Smooth muscle cell (in vitro differentiated cells): Measurements from ENCODE around the gene C1orf167. TPM values are rescaled to one million over a fixed set of nuclear protein-coding genes. Genes with fewer than 3 reads are reported as not detected.

Source experiments
- DNase-seq: peaks from one replicate; lab custom pipeline; 2025; ENCODE audit not compliant: unreplicated experiment; lab: John Stamatoyannopoulos, UW
- H2AFZ ChIP-seq: fragments of 200-600 bp; sonication (generic); 2 replicates; pipeline ENCODE4 v1.6.0; 2016; ENCODE audit warnings: antibody characterized with exemption, low read depth, mild to moderate bottlenecking
- H3F3A ChIP-seq: fragments of 200-600 bp; sonication (generic); 2 replicates; pipeline ENCODE4 v1.6.0; 2017; ENCODE audit warnings: antibody characterized with exemption, low read depth
- H3K27ac ChIP-seq: fragments of 200-600 bp; sonication (generic); 2 replicates; pipeline ENCODE4 v1.5.1; 2016; ENCODE audit warnings: low read depth, mild to moderate bottlenecking
- H3K27me3 ChIP-seq: fragments of 200-600 bp; sonication (generic); 2 replicates; pipeline ENCODE4 v1.6.1; 2016; ENCODE audit warnings: low read depth, mild to moderate bottlenecking
- H3K36me3 ChIP-seq: fragments of 200-600 bp; sonication (generic); 2 replicates; pipeline ENCODE4 v1.5.1; 2016; ENCODE audit warnings: low read depth
- H3K4me1 ChIP-seq: fragments of 200-600 bp; sonication (generic); 2 replicates; pipeline ENCODE4 v1.5.1; 2016; ENCODE audit warnings: low read depth
- H3K4me2 ChIP-seq: fragments of 200-600 bp; sonication (generic); 2 replicates; pipeline ENCODE4 v1.6.0; 2016; ENCODE audit warnings: mild to moderate bottlenecking
- H3K4me3 ChIP-seq: fragments of 200-600 bp; sonication (generic); 2 replicates; pipeline ENCODE4 v1.5.1; 2016; ENCODE audit warnings: mild to moderate bottlenecking
- H3K79me2 ChIP-seq: fragments of 200-600 bp; sonication (generic); 2 replicates; pipeline ENCODE4 v1.6.0; 2016; ENCODE audit warnings: low read depth, mild to moderate bottlenecking
- H3K9ac ChIP-seq: fragments of 200-600 bp; sonication (generic); 2 replicates; pipeline ENCODE4 v1.6.0; 2016; ENCODE audit warnings: low read depth
- H3K9me3 ChIP-seq: fragments of 200-600 bp; sonication (generic); replicated peaks from 2 replicates; pipeline ENCODE4 v1.5.1; 2016; ENCODE audit warnings: low read depth
- H4K20me1 ChIP-seq: fragments of 200-600 bp; sonication (generic); 2 replicates; pipeline ENCODE4 v1.6.0; 2016; ENCODE audit warnings: low read depth
- WGBS: methylation state at CpG from one replicate; pipeline ENCODE4 v1.1.7; 2016; ENCODE audit warnings: low lambda C conversion rate; 5-methylcytosine and 5-hydroxymethylcytosine counted together
- polyA plus RNA-seq: library from polyadenylated mRNA; unstranded; fragments of >200 nt; fragmentation: Nextera tagmentation; extraction: Ambion mirVana; gene quantifications from 2 replicates; pipeline ENCODE4 v1.2.1, GENCODE V29; 2016
- total RNA-seq: library from RNA; depleted of rRNA; stranded (reverse); fragments of >200 nt; gene quantifications from 2 replicates; pipeline ENCODE4 v1.2.3, GENCODE V29; 2014
- TF ChIP-seq, protein P1 (sequence below): fragments of 200-600 bp; sonication (generic); IDR thresholded peaks from 2 replicates; pipeline ENCODE4 v1.5.1; 2017; ENCODE audit warnings: borderline replicate concordance, mild to moderate bottlenecking, antibody characterized with exemption; ENCODE audit not compliant: insufficient read depth, poor library complexity, severe bottlenecking

Gene C1orf167
- total and polyA plus RNA-seq, 2 experiments from 2014 or later = 0.70 TPM; not detected in 1

- Histone ChIP-seq H3K36me3 (no peaks in the 10 kb centered on the region), H3K9ac (no peak overlapping the region), H3K4me1 (no peaks in the 10 kb centered on the region), H3F3A (no peaks in the 10 kb centered on the region), H3K27me3 (no peaks in the 10 kb centered on the region), H3K9me3 (no peaks in the 10 kb centered on the region), H3K79me2 (no peaks in the 10 kb centered on the region), H3K27ac (no peak overlapping the region), H4K20me1 (no peaks in the 10 kb centered on the region), H3K4me3 (no peak overlapping the region), H2AFZ (no peak overlapping the region), H3K4me2 (no peak overlapping the region)
- no peak for DNase-seq
- 89% methylated on average over 24 of the region's 24 CpGs for WGBS
- TF ChIP-seq, protein P1, sequence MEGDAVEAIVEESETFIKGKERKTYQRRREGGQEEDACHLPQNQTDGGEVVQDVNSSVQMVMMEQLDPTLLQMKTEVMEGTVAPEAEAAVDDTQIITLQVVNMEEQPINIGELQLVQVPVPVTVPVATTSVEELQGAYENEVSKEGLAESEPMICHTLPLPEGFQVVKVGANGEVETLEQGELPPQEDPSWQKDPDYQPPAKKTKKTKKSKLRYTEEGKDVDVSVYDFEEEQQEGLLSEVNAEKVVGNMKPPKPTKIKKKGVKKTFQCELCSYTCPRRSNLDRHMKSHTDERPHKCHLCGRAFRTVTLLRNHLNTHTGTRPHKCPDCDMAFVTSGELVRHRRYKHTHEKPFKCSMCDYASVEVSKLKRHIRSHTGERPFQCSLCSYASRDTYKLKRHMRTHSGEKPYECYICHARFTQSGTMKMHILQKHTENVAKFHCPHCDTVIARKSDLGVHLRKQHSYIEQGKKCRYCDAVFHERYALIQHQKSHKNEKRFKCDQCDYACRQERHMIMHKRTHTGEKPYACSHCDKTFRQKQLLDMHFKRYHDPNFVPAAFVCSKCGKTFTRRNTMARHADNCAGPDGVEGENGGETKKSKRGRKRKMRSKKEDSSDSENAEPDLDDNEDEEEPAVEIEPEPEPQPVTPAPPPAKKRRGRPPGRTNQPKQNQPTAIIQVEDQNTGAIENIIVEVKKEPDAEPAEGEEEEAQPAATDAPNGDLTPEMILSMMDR = no peak
Measured at GRCh38 chr1:11714831-11715575, 47.0 kb upstream of the C1orf167 start.

GRCh38 chr1:11719313-11720032 is 42.5 kb upstream of the C1orf167 start:
- Histone ChIP-seq H4K20me1 (no peaks in the 10 kb centered on the region), H3F3A (no peaks in the 10 kb centered on the region), H3K27me3 (no peaks in the 10 kb centered on the region), H3K4me3 (no peak overlapping the region), H2AFZ (no peak overlapping the region), H3K9ac (no peak overlapping the region), H3K9me3 (no peaks in the 10 kb centered on the region), H3K79me2 (no peaks in the 10 kb centered on the region), H3K4me2 (peak overlapping the region; percentile 40), H3K27ac (no peak overlapping the region), H3K4me1 (no peaks in the 10 kb centered on the region), H3K36me3 (no peaks in the 10 kb centered on the region)
- TF ChIP-seq, protein P1 = peak; percentile 95
- WGBS = 31% methylated on average over 41 of the region's 44 CpGs
- peak; percentile 36 for DNase-seq

DNA sequence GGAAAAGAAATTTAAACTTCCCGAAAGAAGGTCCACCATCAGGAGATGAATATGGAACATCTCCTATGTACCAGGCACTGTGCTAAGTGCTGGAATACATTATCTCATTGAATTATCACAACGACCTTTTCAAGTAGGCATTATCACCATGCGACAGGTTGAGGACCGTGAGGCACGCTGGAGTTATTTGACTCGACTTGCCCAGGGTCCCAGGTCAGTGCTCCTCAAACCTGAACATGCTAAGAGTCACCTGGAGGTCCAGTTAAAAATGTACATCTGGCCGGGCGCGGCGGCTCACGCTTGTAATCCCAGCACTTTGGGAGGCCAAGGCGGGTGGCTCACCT is 42.0 kb upstream of the C1orf167 start:
- Histone ChIP-seq H3K9ac (no peak overlapping the region), H2AFZ (no peak overlapping the region), H3K27ac (no peak overlapping the region), H3K4me2 (peak overlapping the region; percentile 40), H3K4me3 (no peak overlapping the region), H3K9me3 (no peaks in the 10 kb centered on the region), H3F3A (no peaks in the 10 kb centered on the region), H3K4me1 (no peaks in the 10 kb centered on the region), H3K36me3 (no peaks in the 10 kb centered on the region), H3K27me3 (no peaks in the 10 kb centered on the region), H4K20me1 (no peaks in the 10 kb centered on the region), H3K79me2 (no peaks in the 10 kb centered on the region)
- DNase-seq = no peak
- TF ChIP-seq, protein P1 = no peak
- WGBS = 83% methylated on average over 12 of the region's 12 CpGs
